Heart left ventricle (tissue), 13 donors: ENCODE results near the gene PIGZ.

Experiments used
- CTCF ChIP-seq, 12 donors: fragments of 200-600 bp; sonication (generic) in 4 of 12; IDR thresholded peaks; one replicate each; pipeline versions ENCODE4 v1.5.0 to v1.8.0; 2018 to 2022; ENCODE audit warnings: antibody characterized with exemption in 12 of 12, mild to moderate bottlenecking in 5 of 12
- POLR2A ChIP-seq, 2 donors: fragments of 450-650 bp; IDR thresholded peaks; one replicate each; pipeline ENCODE4 v1.6.1; 2017; ENCODE audit warnings: antibody characterized with exemption in 2 of 2, mild to moderate bottlenecking in 2 of 2, moderate library complexity in 2 of 2
- donor health status: ischemic (EF 13 %, LVEDD 7.1; RV severe dilation, severe dysfunction).
- donor health status: DM: no; HTN: yes; CAD: no.
- donor health status: DM: no; HTN: no; CAD: no.
- donor health status: ischemic (EF 25% LVEDD 6.9; RV normal size, moderate dysfunction).
- donor health status: ischemic (EF 25% LVEDD 5.7; RV mildly dilated, moderate dysfunction).
- donor health status: ischemic (EF 35%, LVEDD 5.7; RV mildly dilated, moderate dysfunction).
- donor health status: nonischemic (EF 11% LVEDD 7.7; RV severe dilation, severe dysfunction).
- donor health status: DM: yes; HTN: yes; CAD: no.
- donor health status: PGD.
- donor health status: ischemic (EF 29% LVEDD 5.4; RV normal size, mild dysfunction).
- donor health status: nonischemic (EF 23%, LVEDD 6.1; RV moderate dilation, normal function).

GRCh38 chr3:196927571-196928453, 40.8 kb downstream of the PIGZ start:
- no peak for TF ChIP-seq POLR2A (IDR thresholded peaks at IDR 0.05)
- no peak for TF ChIP-seq CTCF (IDR thresholded peaks at IDR 0.05)
